Osteocyte (in vitro differentiated cells): Measurements from ENCODE around the gene FAM83F. TPM values are rescaled to one million over a fixed set of nuclear protein-coding genes. Genes with fewer than 3 reads are reported as not detected.

Experiments
- DNase-seq: peaks from one replicate; pipeline ENCODE4 v3.0.0; 2021; ENCODE audit warnings: mixed read lengths; ENCODE audit not compliant: unreplicated experiment; ENCODE audit errors: extremely low spot score
- H3K27ac Mint-ChIP-seq: one replicate; pipeline ENCODE4 v1.8.0; 2021; ENCODE audit warnings: mild to moderate bottlenecking, mixed read lengths; ENCODE audit not compliant: unreplicated experiment
- H3K27me3 Mint-ChIP-seq: one replicate; pipeline ENCODE4 v1.8.0; 2021; ENCODE audit warnings: mixed read lengths; ENCODE audit not compliant: unreplicated experiment
- H3K36me3 Mint-ChIP-seq: one replicate; pipeline ENCODE4 v1.8.0; 2021; ENCODE audit warnings: mixed read lengths; ENCODE audit not compliant: unreplicated experiment
- H3K4me1 Mint-ChIP-seq: one replicate; pipeline ENCODE4 v1.8.0; 2021; ENCODE audit warnings: mixed read lengths; ENCODE audit not compliant: unreplicated experiment
- H3K4me3 Mint-ChIP-seq: one replicate; pipeline ENCODE4 v1.8.0; 2021; ENCODE audit warnings: mild to moderate bottlenecking, moderate library complexity, mixed read lengths; ENCODE audit not compliant: unreplicated experiment
- H3K9me3 Mint-ChIP-seq: one replicate; pipeline ENCODE4 v1.8.0; 2021; ENCODE audit warnings: mixed read lengths; ENCODE audit not compliant: unreplicated experiment
- total RNA-seq: library from RNA; stranded (reverse); gene quantifications from 2 replicates; pipeline ENCODE4 v1.2.1, GENCODE V29; 2021
- TF ChIP-seq, protein P1 (sequence below): fragments of 200-600 bp; sonication (generic); IDR thresholded peaks from 2 replicates; pipeline ENCODE4 v1.5.0; 2021; ENCODE audit warnings: antibody characterized with exemption, mild to moderate bottlenecking, moderate library complexity

Gene FAM83F
- total RNA-seq, 1 donor from 2014 or later: not detected

DNA sequence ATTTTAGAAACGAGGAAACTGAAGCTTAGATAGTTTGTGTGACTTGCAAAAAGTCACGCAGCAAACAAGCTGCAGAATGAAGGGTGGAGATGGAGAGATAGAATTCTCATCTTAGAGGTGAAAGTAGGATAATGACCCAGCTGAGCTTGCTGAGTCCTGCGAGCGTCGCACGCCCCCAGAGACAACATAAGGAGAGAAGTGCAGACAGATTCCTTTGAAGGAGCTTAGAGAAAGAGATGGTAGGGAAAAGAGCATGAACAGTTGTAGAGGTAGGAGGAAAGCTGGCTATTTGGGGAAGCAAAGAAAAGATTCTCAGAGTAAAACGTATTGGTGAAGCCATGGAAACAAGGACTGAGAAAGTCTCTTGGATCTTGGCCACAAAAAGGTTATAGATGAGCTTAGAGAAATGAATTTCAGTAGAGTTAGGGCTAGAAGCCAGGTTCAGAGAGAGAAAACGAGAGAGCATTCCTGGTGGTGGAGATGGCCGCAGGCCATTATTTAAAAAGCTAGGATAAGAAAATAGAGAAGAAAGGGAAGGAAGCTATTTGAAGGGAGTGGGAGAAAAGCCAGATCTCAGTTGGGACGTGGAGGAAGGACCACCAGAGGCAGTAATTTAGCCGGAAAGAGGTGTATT is 44.8 kb downstream of the FAM83F start:
- Mint-ChIP-seq H3K27ac (no peak overlapping the region), H3K4me1 (peaks cover 29% of the 10 kb centered on the region), H3K4me3 (no peak overlapping the region), H3K36me3 (no peaks in the 10 kb centered on the region), H3K27me3 (peaks cover 38% of the 10 kb centered on the region), H3K9me3 (no peaks in the 10 kb centered on the region)
- TF ChIP-seq, protein P1, sequence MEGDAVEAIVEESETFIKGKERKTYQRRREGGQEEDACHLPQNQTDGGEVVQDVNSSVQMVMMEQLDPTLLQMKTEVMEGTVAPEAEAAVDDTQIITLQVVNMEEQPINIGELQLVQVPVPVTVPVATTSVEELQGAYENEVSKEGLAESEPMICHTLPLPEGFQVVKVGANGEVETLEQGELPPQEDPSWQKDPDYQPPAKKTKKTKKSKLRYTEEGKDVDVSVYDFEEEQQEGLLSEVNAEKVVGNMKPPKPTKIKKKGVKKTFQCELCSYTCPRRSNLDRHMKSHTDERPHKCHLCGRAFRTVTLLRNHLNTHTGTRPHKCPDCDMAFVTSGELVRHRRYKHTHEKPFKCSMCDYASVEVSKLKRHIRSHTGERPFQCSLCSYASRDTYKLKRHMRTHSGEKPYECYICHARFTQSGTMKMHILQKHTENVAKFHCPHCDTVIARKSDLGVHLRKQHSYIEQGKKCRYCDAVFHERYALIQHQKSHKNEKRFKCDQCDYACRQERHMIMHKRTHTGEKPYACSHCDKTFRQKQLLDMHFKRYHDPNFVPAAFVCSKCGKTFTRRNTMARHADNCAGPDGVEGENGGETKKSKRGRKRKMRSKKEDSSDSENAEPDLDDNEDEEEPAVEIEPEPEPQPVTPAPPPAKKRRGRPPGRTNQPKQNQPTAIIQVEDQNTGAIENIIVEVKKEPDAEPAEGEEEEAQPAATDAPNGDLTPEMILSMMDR: no peak
- no peak for DNase-seq

DNA sequence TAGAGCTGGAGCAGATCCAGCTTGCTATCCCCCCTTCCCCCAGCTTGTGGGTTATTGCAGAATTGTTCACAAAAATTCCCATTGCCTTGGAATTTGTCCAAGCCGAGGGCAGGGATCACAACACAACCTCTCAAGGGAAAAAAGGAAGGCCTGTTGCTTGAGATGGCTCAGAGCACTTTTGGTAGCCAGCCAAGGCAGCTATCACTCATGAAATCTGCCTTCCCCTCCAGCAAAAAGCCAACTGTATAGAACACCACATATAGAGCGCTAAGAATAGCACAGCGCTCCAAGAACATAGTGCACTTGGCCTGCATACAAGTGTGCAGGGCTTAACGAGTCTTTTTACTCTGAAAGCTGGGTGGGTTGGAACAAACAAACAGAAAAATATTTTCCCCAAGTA is 46.2 kb downstream of the FAM83F start:
- TF ChIP-seq, protein P1: no peak
- Mint-ChIP-seq H3K9me3 (no peaks in the 10 kb centered on the region), H3K27me3 (peaks cover 25% of the 10 kb centered on the region), H3K4me1 (peaks cover 35% of the 10 kb centered on the region), H3K36me3 (no peaks in the 10 kb centered on the region), H3K4me3 (no peak overlapping the region), H3K27ac (peak overlapping the region; percentile 44)
- no peak for DNase-seq

DNA sequence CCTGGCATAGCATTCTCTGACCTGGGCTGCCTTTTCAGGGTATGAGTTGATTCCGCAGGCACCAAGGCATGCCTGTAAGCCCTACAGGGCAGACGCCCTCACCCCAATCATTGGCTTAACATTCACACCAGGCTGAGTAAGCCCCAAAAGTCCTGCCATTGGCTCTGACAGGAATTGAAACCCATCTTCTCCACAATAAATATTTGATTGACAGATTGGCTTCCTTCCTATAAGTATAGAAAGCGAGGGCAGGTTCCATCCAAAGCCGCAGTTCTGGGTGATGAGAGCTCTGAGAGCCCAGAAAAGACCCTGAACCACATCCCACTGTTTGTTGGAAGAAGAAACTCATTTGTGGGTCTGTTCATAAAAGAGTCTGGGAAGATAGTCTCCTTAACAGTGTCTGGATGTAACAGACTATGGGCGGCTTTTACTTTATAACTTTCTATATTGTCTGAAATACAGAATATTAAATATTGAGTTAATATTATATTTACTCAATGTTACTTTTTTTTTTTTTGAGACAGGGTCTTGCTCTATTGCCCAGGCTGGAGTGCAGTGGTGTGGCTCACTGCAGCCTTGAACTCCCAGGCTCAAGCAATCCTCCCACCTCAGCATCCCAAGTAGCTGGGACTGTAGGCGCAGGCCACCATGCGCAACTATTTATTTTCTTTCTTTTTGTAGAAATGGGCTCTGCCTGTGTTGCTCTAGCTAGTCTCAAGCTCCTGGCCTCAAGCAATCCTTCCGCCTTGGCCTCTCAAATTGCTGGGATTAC is 46.8 kb downstream of the FAM83F start:
- TF ChIP-seq, protein P1: no peak
- Mint-ChIP-seq H3K4me1 (peaks cover 38% of the 10 kb centered on the region), H3K27me3 (peaks cover 22% of the 10 kb centered on the region), H3K4me3 (no peak overlapping the region), H3K9me3 (no peaks in the 10 kb centered on the region), H3K27ac (peak overlapping the region; percentile 44), H3K36me3 (no peaks in the 10 kb centered on the region)
- no peak for DNase-seq

DNA sequence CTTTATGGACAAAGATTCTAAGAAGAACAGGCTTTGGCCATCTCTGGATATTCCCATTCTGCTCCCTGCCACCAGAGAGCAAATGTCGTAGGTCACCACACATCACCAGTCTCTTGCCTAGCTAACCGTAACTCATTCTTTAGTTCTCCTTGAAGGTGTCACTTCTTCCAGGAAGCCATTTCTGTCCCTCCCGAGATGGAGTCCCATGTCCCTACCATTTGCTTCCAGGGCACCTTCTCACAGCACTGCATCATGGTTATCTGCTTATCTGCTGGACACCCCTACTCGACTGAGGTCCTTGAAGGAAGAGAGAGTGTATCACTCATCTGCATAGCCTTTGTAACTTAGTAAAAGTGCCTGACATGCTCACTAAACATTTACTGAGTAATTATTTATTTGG is 47.6 kb downstream of the FAM83F start:
- no peak overlapping the region for H3K27ac Mint-ChIP-seq
- H3K9me3 Mint-ChIP-seq: no peaks in the 10 kb centered on the region
- H3K4me3 Mint-ChIP-seq: no peak overlapping the region
- H3K27me3 Mint-ChIP-seq: peaks cover 20% of the 10 kb centered on the region
- TF ChIP-seq, protein P1: no peak
- peak; percentile 13 for DNase-seq
- H3K36me3 Mint-ChIP-seq: no peaks in the 10 kb centered on the region
- H3K4me1 Mint-ChIP-seq: peaks cover 40% of the 10 kb centered on the region

DNA sequence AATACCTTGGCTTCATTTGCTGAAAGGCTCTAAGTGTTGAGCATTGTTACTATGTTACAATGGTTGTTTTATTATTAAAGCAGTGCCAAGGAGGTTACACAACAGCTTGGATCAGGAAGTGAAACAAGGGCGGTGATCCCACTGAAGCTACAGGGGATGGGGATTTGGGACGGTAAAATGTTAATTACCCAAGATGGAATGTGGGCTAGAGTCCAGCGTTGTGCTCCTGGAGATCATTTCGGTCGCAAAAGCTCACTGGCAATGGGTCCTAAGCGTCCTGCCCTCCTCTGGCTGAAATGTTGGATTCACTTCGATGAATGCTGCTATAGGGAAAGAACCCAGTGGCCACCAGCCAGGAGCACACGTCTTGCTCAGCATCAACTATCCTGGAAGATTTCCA is 48.3 kb downstream of the FAM83F start:
- Mint-ChIP-seq H3K27ac (peak overlapping the region; percentile 100), H3K36me3 (no peaks in the 10 kb centered on the region), H3K27me3 (peaks cover 14% of the 10 kb centered on the region), H3K4me1 (peaks cover 40% of the 10 kb centered on the region), H3K9me3 (no peaks in the 10 kb centered on the region), H3K4me3 (peak overlapping the region; percentile 29)
- peak; percentile 34 for DNase-seq
- TF ChIP-seq, protein P1: no peak
